CD14-positive monocyte (primary cell): ENCODE data around the gene HECW1. TPM values are rescaled to one million over a fixed set of nuclear protein-coding genes. Genes with fewer than 3 reads are reported as not detected.

Source experiments
- DNase-seq, 3 donors: peaks; one replicate each; pipeline ENCODE4 v3.0.0-alpha.2; 2011 to 2022
- H2AFZ ChIP-seq: 2 replicates; pipeline ENCODE4 v1.6.0; 2012; ENCODE audit warnings: mild to moderate bottlenecking, low read depth, low read length, inconsistent platforms; ENCODE audit not compliant: insufficient read depth, poor library complexity, severe bottlenecking
- H3K27ac ChIP-seq, 2 donors: 1 replicate in 1 of 2; 2 replicates in 1 of 2; pipeline ENCODE4 v1.5.1; 2012 to 2013; ENCODE audit warnings: low read length in 2 of 2, control low read depth in 1 of 2, inconsistent platforms in 1 of 2, low read depth in 1 of 2, mild to moderate bottlenecking in 1 of 2
- H3K27me3 ChIP-seq, 2 donors: one replicate each; pipeline versions ENCODE4 v1.6.0 to v1.6.1; 2011 to 2013; ENCODE audit warnings: low read length in 2 of 2; ENCODE audit not compliant: control insufficient read depth in 2 of 2, insufficient read depth in 2 of 2
- H3K36me3 ChIP-seq, 2 donors: replicated peaks in 1 of 2; 1 replicate in 1 of 2; 2 replicates in 1 of 2; pipeline versions ENCODE4 v1.5.1 to v1.6.1; 2012 to 2013; ENCODE audit warnings: low read length in 2 of 2, control low read depth in 1 of 2, inconsistent platforms in 1 of 2, mild to moderate bottlenecking in 1 of 2; ENCODE audit not compliant: insufficient read depth in 2 of 2, control insufficient read depth in 1 of 2
- H3K4me1 ChIP-seq, 2 donors: 1 replicate in 1 of 2; 2 replicates in 1 of 2; pipeline versions ENCODE4 v1.5.1 to v1.6.1; 2012 to 2013; ENCODE audit warnings: low read length in 2 of 2, control low read depth in 1 of 2, inconsistent platforms in 1 of 2, mild to moderate bottlenecking in 1 of 2, moderate library complexity in 1 of 2; ENCODE audit not compliant: insufficient read depth in 2 of 2, control insufficient read depth in 1 of 2
- H3K4me2 ChIP-seq: replicated peaks from 2 replicates; pipeline ENCODE3; 2012; ENCODE audit warnings: low read length, moderate library complexity, mild to moderate bottlenecking; ENCODE audit not compliant: poor library complexity, severe bottlenecking; ENCODE audit errors: extremely low read depth
- H3K4me3 ChIP-seq, 3 experiments: fragments of 200-600 bp in 1 of 3; sonication (generic) in 1 of 3; replicated peaks in 1 of 3; 1 replicate in 2 of 3; 2 replicates in 1 of 3; pipeline ENCODE4 v1.5.1; 2011 to 2013; ENCODE audit warnings: low read length in 3 of 3, mild to moderate bottlenecking in 3 of 3, control low read depth in 2 of 3, low read depth in 2 of 3, inconsistent platforms in 1 of 3, moderate library complexity in 1 of 3
- H3K79me2 ChIP-seq: 2 replicates; pipeline ENCODE4 v1.6.0; 2012; ENCODE audit warnings: mild to moderate bottlenecking, control low read depth, inconsistent platforms, low read length, moderate library complexity; ENCODE audit not compliant: insufficient read depth
- H3K9ac ChIP-seq: 2 replicates; pipeline ENCODE4 v1.6.0; 2017; ENCODE audit warnings: low read length, mild to moderate bottlenecking; ENCODE audit not compliant: insufficient read depth, poor library complexity, severe bottlenecking
- H3K9me3 ChIP-seq, 2 donors: replicated peaks in 1 of 2; 1 replicate in 1 of 2; 2 replicates in 1 of 2; pipeline versions ENCODE4 v1.5.1 to v1.6.1; 2012 to 2013; ENCODE audit warnings: low read length in 2 of 2, control low read depth in 1 of 2; ENCODE audit not compliant: control insufficient read depth in 1 of 2, insufficient read depth in 1 of 2
- H4K20me1 ChIP-seq: 2 replicates; pipeline ENCODE4 v1.6.0; 2012; ENCODE audit warnings: mild to moderate bottlenecking, low read length, control low read depth, moderate library complexity; ENCODE audit not compliant: insufficient read depth
- H3K27ac Mint-ChIP-seq, 7 donors: one replicate each; pipeline ENCODE4 v1.8.0; 2020; ENCODE audit warnings: mild to moderate bottlenecking in 7 of 7, mixed read lengths in 7 of 7, moderate library complexity in 6 of 7, inconsistent platforms in 2 of 7
- H3K27me3 Mint-ChIP-seq, 3 donors: one replicate each; pipeline ENCODE4 v1.8.0; 2021 to 2022; ENCODE audit warnings: low read depth in 3 of 3, mild to moderate bottlenecking in 3 of 3, mixed read lengths in 3 of 3, moderate library complexity in 3 of 3, inconsistent platforms in 1 of 3
- H3K36me3 Mint-ChIP-seq, 2 donors: one replicate each; pipeline ENCODE4 v1.8.0; 2020; ENCODE audit warnings: mixed read lengths in 2 of 2, inconsistent platforms in 1 of 2, mild to moderate bottlenecking in 1 of 2
- H3K4me1 Mint-ChIP-seq: one replicate; pipeline ENCODE4 v1.8.0; 2020; ENCODE audit warnings: mild to moderate bottlenecking, mixed read lengths
- H3K4me3 Mint-ChIP-seq, 2 donors: one replicate each; pipeline ENCODE4 v1.8.0; 2020; ENCODE audit warnings: mild to moderate bottlenecking in 2 of 2, mixed read lengths in 2 of 2, moderate library complexity in 1 of 2
- H3K9me3 Mint-ChIP-seq, 7 donors: one replicate each; pipeline ENCODE4 v1.8.0; 2020 to 2022; ENCODE audit warnings: mixed read lengths in 7 of 7, mild to moderate bottlenecking in 6 of 7, moderate library complexity in 6 of 7, inconsistent platforms in 2 of 7
- WGBS: methylation state at CpG from one replicate; pipeline ENCODE4 v1.1.5; 2013; ENCODE audit warnings: missing lambda C conversion rate; ENCODE audit not compliant: insufficient coverage; 5-methylcytosine and 5-hydroxymethylcytosine counted together
- intact Hi-C, 2 donors: fragments of 100-400 bp; cut with micrococcal nuclease; formaldehyde crosslinking; loops; one replicate each; pipeline versions ENCODE4 v1.15.0 to v1.15.1; 2023
- polyA plus RNA-seq, 3 donors: library from polyadenylated mRNA; depleted of rRNA in 1 of 3; unstranded in 2 of 3; stranded (reverse) in 1 of 3; fragments of 300-500 nt in 2 of 3; fragments of >200 nt in 1 of 3; fragmentation: Illumina TruSeq in 2 of 3; gene quantifications; 1 replicate in 2 of 3; 2 replicates in 1 of 3; pipeline ENCODE4 v1.2.3, GENCODE V29; 2012 to 2021
- TF ChIP-seq, protein P1 (sequence below): fragments of 200-600 bp; IDR thresholded peaks from one replicate; pipeline ENCODE4 v1.8.0; 2022; ENCODE audit warnings: antibody characterized with exemption, mild to moderate bottlenecking

HECW1 gene
- polyA plus RNA-seq, 3 donors, result not detected

DNA sequence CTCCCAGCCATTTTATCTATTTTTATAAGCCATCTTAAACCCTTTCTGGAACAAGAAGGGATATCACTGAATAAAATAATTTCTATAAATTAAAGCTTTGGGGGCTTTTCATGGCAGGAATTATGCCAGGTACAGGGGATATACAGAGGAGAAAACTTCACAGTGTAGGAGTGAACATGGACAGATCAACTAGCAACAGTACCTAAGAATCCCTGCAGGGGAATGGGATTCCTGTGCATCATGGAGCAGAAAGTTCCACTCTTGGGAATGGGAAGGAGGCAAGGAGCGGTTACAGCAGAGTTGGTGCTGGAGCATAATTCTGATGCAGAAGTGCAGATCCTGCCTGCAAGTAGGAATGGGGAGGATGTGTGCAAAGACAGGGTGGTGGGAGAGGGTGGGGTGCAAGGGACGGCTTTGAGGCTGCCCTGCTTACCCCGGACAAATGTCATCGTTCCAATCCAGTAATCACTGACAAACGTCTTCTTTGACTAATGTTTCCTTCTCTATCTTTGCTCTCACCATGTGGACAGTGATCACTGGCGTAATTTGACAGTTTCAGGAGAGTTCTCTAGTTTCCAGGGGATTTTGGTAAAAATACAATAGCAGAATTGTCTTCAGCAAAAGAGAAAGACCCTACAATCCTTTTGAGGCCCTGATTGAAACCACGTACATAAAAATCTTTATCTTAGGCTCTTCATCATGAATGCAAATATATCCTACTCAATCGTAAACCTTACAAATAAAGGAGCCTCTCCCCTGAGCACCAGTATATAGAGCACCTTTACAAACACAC, 196.7 kb downstream of the HECW1 start:
- peaks cover 0 to under 1% (median 0%) of the 10 kb centered on the region in 7 donors for H3K9me3 Mint-ChIP-seq
- H3K4me1 Mint-ChIP-seq, result no peaks in the 10 kb centered on the region
- Histone ChIP-seq H3K9ac (no peak overlapping the region), H3K79me2 (no peaks in the 10 kb centered on the region), H3K4me3 (no peak overlapping the region), H2AFZ (no peak overlapping the region), H3K36me3 (no peaks in the 10 kb centered on the region), H3K4me1 (no peaks in the 10 kb centered on the region), H3K27me3 (no peaks in the 10 kb centered on the region), H3K4me2 (no peak overlapping the region), H3K9me3 (no peaks in the 10 kb centered on the region), H3K27ac (no peak overlapping the region), H4K20me1 (no peaks in the 10 kb centered on the region)
- intact Hi-C loops, result no loop called here
- no peaks in the 10 kb centered on the region for H3K36me3 Mint-ChIP-seq
- no peak overlapping the region for H3K4me3 Mint-ChIP-seq
- WGBS, result 70% methylated on average over 2 of the region's 8 CpGs
- H3K27ac Mint-ChIP-seq, result no peak overlapping the region
- no peak for DNase-seq
- peaks cover 1 to 3% (median 1%) of the 10 kb centered on the region in 3 donors for H3K27me3 Mint-ChIP-seq
- TF ChIP-seq, protein P1, sequence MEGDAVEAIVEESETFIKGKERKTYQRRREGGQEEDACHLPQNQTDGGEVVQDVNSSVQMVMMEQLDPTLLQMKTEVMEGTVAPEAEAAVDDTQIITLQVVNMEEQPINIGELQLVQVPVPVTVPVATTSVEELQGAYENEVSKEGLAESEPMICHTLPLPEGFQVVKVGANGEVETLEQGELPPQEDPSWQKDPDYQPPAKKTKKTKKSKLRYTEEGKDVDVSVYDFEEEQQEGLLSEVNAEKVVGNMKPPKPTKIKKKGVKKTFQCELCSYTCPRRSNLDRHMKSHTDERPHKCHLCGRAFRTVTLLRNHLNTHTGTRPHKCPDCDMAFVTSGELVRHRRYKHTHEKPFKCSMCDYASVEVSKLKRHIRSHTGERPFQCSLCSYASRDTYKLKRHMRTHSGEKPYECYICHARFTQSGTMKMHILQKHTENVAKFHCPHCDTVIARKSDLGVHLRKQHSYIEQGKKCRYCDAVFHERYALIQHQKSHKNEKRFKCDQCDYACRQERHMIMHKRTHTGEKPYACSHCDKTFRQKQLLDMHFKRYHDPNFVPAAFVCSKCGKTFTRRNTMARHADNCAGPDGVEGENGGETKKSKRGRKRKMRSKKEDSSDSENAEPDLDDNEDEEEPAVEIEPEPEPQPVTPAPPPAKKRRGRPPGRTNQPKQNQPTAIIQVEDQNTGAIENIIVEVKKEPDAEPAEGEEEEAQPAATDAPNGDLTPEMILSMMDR, result no peak

DNA sequence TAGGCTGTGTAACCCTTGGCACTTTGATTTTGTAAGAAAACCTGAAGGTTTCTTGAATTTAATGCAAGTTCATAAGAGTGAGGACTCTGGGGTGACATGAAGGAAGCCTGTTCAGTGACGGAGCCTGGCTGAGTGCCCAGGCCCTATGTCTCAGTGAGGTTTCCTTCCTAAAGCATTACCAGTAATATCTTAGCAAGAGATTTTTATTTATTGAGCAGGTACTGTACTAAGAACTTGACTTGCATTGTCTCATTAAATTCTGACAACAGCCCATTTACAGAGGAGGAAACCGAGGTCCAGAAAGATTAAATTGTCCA, 197.2 kb downstream of the HECW1 start:
- Histone ChIP-seq H3K9me3 (no peaks in the 10 kb centered on the region), H3K4me3 (no peak overlapping the region), H3K4me1 (no peaks in the 10 kb centered on the region), H2AFZ (no peak overlapping the region), H3K27me3 (no peaks in the 10 kb centered on the region), H4K20me1 (no peaks in the 10 kb centered on the region), H3K79me2 (no peaks in the 10 kb centered on the region), H3K4me2 (no peak overlapping the region), H3K27ac (no peak overlapping the region), H3K9ac (no peak overlapping the region), H3K36me3 (no peaks in the 10 kb centered on the region)
- intact Hi-C loops, result no loop called here
- Mint-ChIP-seq H3K9me3 (peaks cover 0 to 2% (median 0%) of the 10 kb centered on the region in 7 donors), H3K4me3 (no peak overlapping the region), H3K36me3 (no peaks in the 10 kb centered on the region), H3K27me3 (peaks cover 0 to 1% (median 1%) of the 10 kb centered on the region in 3 donors), H3K4me1 (no peaks in the 10 kb centered on the region), H3K27ac (no peak overlapping the region)
- TF ChIP-seq, protein P1, result no peak
- no peak for DNase-seq
- WGBS, result no CpG with 5 or more reads among the region's 2 CpGs
